C4-2B (cell line): Measurements from ENCODE around the gene DPP6.

Source experiments
- CTCF ChIP-seq: fragments of 450-650 bp; conservative IDR thresholded peaks from 2 replicates; pipeline ENCODE4 v1.5.1; 2017; ENCODE audit warnings: mild to moderate bottlenecking
- ZFX ChIP-seq: fragments of 450-650 bp; IDR thresholded peaks from 2 replicates; pipeline ENCODE4 v1.6.1; 2017

DNA sequence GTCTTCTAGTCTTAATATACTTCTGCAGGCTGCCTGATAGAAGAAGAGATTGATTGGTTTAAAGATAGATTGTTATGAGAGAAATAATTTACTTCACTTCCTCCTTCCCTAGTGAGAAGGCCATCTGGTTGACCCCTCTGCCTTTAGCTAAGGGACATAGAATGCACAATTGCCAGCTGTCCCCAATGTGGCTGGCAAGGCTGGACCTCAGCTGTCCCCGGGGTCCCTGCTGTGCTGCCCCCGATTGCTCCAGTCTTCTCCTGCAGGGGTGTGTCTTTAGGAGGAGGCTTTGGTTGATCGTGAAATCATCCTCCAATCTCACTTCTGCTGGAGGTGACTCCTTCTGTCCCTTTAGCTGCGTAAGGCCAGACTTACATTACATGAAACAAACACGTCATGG, 388.5 kb downstream of the DPP6 start:
- TF ChIP-seq CTCF (no peak), ZFX (no peak)
